GM21381 (cell line): ENCODE data around the gene CMTM5.
"Not testable (repeated sequence)": the region's sequence is repeated elsewhere in the genome, so short reads cannot be mapped to it uniquely, and the experiment has no call there.

ENCODE experiments used
- ATAC-seq: cut with Tn5 transposase; IDR thresholded peaks from one replicate; pipeline ENCODE4 v1.9.1; 2021; ENCODE audit warnings: mild to moderate bottlenecking, moderate library complexity; ENCODE audit not compliant: unreplicated experiment

The CMTM5 gene

DNA sequence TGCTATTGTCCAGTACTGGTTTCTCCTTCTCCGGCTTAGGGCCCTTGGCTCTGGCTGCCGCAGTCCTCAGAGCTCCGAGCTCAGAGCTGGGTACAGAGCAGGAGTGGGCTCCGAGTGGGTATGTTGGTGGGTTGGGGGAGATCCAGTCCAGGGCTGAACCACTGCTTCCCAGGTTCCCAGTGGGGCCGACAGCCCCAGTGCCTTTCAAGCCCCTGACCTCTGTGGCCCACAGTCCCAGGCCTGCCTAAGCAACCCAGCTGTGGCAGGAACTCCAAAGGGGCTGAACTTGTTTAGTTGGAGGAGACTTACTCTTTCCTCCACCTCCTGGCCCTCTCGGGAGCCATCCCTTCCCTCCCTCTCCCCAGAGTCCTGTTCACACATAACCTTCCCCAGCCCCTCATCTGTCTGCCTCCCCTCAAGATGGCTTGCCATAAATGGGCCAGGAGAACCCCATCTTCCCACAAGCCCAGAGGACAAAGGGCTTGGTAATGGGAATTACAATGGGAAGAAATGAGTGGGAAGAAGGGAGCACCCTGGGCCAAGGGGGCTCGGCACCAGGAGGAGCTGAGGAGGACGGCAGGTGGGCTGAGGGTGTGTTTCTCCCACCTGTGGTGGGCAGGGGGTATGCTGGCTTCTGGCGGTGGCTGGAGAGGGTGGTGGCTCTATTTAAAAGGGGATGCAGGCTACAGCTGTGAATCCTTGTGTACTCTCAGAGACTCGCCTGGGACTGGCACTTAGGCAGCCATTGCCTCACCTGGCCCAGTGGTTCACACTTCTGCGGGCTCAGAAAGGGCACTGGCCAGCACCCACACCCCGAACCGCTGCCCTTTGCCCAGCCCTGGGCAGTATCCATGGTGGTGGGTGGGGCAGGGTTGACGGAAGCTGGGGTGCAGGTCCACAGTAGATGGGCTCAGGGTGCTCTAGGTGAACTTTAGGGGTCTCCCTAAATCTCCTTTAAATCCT is 35.0 kb downstream of the CMTM5 start:
- no peak for ATAC-seq

DNA sequence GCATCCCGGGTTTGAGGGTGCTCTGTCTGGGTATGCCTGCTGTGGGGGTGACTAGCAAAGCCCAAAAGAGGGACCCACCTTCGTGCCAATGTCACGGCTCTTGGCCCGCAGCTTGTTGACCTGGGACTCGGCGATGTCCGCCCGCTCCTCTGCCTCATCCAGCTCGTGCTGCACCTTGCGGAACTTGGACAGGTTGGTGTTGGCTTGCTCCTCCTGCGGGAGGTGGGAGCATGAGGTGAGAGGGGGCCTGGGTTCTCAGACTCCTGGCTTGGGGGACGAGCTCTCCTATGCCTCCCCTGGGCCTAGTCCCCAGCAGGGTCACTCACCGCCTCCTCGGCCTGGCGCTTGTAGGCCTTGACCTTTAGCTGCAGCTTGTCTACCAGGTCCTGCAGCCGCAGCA is 36.8 kb downstream of the CMTM5 start:
- ATAC-seq = no peak

DNA sequence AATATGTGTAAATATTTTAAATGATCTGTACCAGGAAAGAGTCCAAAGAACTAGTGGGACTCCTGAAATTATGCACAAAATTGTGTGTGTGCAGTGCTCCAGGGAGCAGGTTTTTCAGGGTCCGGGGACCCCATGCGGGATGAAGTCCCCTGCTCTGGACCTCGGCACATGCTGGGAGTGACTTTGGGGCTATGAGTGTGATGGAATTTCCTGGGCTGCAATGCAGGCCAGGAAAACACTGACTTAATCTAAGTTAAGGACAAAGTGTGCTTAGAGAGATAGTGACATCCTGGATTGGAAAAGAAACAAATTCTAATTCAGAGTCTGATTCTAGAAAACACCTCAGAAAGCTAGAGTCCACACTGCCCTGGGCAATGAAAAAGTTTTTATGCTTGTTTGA is 37.4 kb downstream of the CMTM5 start:
- no peak for ATAC-seq

DNA sequence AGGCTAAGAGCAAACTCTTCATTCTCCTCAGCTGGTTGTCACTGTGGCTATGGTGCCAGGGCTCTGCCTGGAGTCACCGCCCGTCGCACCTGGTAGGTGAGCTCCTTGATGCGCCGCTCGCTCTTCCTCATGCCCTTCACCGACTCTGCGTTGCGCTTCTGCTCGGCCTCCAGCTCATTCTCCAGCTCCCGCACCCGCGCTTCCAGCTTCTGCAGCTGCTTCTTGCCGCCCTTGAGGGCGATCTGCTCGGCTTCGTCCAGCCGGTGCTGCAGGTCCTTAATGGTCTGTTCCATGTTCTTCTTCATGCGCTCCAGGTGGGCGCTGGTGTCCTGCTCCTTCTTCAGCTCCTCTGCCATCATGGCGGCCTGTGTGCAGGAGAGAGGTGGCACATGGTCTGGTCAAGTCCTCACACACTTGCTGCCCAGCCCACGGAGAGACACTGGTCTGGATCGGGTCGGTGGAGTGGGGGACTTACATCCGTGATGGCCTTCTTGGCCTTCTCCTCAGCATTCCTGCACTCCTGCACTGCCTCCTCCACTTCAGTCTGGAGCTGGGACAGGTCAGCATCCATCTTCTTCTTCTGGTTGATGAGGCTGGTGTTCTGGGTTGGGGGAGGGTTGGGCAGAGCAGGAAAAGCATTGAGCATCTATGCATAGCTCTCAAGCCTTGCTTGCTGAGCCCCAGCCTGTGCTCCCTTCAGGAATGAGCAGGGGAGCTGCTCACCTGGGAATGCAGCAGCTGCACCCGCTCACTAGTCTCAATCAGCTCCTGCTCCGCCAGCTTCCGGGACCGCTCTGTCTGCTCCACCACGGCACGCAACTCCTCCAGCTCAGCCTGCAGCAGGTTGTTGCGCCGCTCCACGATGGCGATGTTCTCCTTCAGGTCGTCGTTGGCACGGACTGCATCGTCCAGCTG is 38.3 kb downstream of the CMTM5 start:
- ATAC-seq = no peak

DNA sequence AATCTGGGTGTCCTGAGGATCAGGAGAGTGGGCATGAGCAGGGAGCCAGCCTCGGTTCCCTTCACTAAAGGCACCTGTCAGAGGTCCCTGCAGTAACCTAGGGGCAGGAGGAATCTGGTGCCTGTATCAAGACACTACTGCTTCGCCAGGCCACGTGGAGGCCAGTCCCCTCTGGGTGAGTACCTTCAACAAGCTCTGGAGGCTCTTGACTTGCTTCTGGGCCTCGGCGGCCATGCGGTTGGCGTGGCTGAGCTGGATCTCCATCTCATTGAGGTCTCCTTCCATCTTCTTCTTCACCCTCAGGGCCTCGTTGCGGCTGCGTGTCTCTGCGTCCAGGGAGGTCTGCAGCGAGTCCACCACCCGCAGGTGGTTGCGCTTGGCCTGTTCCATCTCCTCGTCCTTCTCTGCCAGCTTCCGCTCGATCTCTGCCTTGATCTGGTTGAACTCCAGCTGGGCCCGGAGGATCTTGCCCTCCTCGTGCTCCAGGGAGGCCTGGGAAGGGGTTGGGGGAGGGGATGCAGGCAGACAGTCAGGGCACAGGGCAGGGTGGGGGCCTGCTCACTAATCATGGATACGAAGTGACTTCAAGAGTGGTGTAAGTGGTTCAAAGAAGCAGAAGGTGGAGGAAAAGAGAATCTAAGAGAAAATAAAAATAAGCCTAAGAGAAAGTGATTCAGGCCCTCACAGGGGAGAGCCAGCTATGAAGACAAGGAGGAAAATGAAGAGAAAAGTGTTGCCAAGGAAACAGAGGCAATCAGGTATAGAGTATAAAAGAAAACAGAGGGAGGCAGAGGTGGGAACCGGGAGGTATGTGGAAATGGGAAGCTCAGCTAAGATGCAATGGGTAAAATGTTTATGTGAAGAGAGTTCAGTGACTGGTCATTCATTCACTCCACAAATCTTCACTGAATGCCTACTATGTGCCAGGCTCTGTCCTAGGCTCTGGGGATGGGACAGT is 39.3 kb downstream of the CMTM5 start:
- ATAC-seq = no peak

- no peak for ATAC-seq
Measured at GRCh38 chr14:23416801-23417200, 40.0 kb downstream of the CMTM5 start.

GRCh38 chr14:23417269-23417668 is 40.4 kb downstream of the CMTM5 start:
- ATAC-seq = not testable (repeated sequence)

GRCh38 chr14:23418021-23418420 is 41.2 kb downstream of the CMTM5 start:
- no peak for ATAC-seq

- not testable (repeated sequence) for ATAC-seq
Measured at GRCh38 chr14:23419646-23420045, 42.8 kb downstream of the CMTM5 start.

DNA sequence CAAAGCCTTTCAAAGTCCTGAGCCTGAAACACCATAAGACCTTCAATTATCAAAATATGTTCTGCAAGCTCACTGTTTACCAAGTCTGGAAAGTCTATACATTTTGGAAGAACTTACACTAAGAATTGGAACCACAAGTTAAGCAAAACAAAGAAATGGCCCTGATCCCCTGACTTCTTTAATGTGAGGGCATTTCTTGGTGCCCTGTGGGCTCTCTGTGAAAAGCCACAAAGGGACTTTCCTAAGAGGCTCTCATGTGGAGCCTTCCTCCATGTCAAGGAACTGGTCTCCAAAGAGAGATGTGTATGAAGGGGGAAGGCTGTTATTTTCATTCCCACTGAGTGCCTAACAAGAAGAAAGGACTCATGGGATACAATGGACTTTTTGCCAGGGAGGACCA is 44.7 kb downstream of the CMTM5 start:
- ATAC-seq = no peak

DNA sequence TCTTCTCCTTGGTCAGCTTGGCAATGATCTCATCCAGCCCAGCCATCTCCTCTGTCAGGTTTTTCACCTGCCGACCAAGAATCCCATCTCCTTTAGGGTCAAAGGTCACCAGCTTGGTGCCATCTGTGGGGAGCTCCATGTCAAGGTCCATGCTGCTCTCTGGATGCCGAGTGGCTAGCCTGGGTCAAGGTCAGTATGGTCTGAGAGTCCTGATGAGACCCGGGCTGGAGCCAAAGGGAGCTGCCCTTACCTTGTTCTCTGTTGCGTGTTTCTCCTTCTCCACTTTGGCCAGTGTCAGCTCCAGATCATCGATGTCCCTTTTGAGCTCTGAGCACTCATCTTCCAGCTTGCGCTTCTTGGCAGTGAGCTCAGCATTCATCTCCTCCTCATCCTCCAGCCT is 46.8 kb downstream of the CMTM5 start:
- no peak for ATAC-seq

DNA sequence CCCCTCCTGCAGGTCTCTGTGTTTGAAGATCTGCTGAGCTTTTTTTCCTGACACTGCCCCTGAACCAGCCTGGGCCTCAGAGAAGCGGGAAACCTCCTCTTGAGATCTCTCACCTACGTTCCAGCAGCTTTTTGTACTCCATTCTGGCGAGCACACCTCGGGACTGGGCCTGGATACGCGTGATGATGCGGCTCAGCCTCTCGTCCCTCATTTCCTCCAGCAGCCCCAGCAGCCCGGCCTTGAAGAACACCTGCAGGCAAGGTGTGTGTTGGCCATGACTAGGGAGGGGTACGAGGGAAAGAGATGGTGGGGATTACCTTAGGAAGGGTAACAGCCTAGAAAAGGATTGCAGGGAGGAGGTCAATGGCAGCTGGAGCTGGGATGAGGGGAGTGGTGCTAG is 48.3 kb downstream of the CMTM5 start:
- no peak for ATAC-seq

- ATAC-seq = not testable (repeated sequence)
Measured at GRCh38 chr14:23425798-23426197, 49.0 kb downstream of the CMTM5 start.

- ATAC-seq = no peak
Measured at GRCh38 chr14:23428686-23429495, 52.0 kb downstream of the CMTM5 start.
